Measurements from ENCODE around the gene MGAT3.

MGAT3 gene

GRCh38 chr22:39414377-39414776, 42.4 kb upstream of the MGAT3 start:
- no peak for DNase-seq (ENCODE audit: low read depth, low spot score)
- Histone ChIP-seq H3K9ac (ENCODE audit: insufficient read length, low read depth) (no peak overlapping the region), H3K27me3 (ENCODE audit: insufficient read depth, insufficient read length) (no peaks in the 10 kb centered on the region), H3K4me1 (ENCODE audit: insufficient read depth, insufficient read length) (no peaks in the 10 kb centered on the region), H3K4me3 (ENCODE audit: insufficient read length, low read depth) (no peak overlapping the region), H3K36me3 (ENCODE audit: insufficient read depth, insufficient read length, low read length) (peaks cover 37% of the 10 kb centered on the region), H3K9me3 (ENCODE audit: insufficient read depth, low read length) (no peaks in the 10 kb centered on the region)
- TF ChIP-seq SUZ12 (IDR thresholded peaks at IDR 0.05; ENCODE audit: extremely low read depth, insufficient read depth, insufficient read length) (no peak), ZNF274 (IDR thresholded peaks at IDR 0.05; ENCODE audit: low read depth, low read length) (no peak), YY1 (IDR thresholded peaks at IDR 0.05; ENCODE audit: insufficient read depth, insufficient read length) (no peak)

GRCh38 chr22:39414886-39415285, 41.9 kb upstream of the MGAT3 start:
- no peak for TF ChIP-seq SUZ12 (IDR thresholded peaks at IDR 0.05; ENCODE audit: extremely low read depth, insufficient read depth, insufficient read length)
- no peak for TF ChIP-seq ZNF274 (IDR thresholded peaks at IDR 0.05; ENCODE audit: low read depth, low read length)
- TF ChIP-seq YY1 (IDR thresholded peaks at IDR 0.05; ENCODE audit: insufficient read depth, insufficient read length) = no peak
- H3K9me3 ChIP-seq (ENCODE audit: insufficient read depth, low read length) = no peaks in the 10 kb centered on the region

GRCh38 chr22:39415506-39415905, 41.3 kb upstream of the MGAT3 start:
- H3K9ac ChIP-seq (ENCODE audit: insufficient read length, low read depth) = no peak overlapping the region
- TF ChIP-seq ZNF274 (IDR thresholded peaks at IDR 0.05; ENCODE audit: low read depth, low read length) = no peak
- TF ChIP-seq YY1 (IDR thresholded peaks at IDR 0.05; ENCODE audit: insufficient read depth, insufficient read length) = no peak
- TF ChIP-seq SUZ12 (IDR thresholded peaks at IDR 0.05; ENCODE audit: extremely low read depth, insufficient read depth, insufficient read length) = no peak
- DNase-seq (ENCODE audit: low read depth, low spot score) = no peak

More at GRCh38 chr22:39414886-39415285, 41.9 kb upstream of the MGAT3 start:
- H3K9ac ChIP-seq (ENCODE audit: insufficient read length, low read depth) = no peak overlapping the region
- no peak for DNase-seq (ENCODE audit: low read depth, low spot score)
- no peaks in the 10 kb centered on the region for H3K4me1 ChIP-seq (ENCODE audit: insufficient read depth, insufficient read length)
- peaks cover 42% of the 10 kb centered on the region for H3K36me3 ChIP-seq (ENCODE audit: insufficient read depth, insufficient read length, low read length)
- no peak overlapping the region for H3K4me3 ChIP-seq (ENCODE audit: insufficient read length, low read depth)
- no peaks in the 10 kb centered on the region for H3K27me3 ChIP-seq (ENCODE audit: insufficient read depth, insufficient read length)

GRCh38 chr22:39416319-39416718, 40.5 kb upstream of the MGAT3 start:
- H3K9ac ChIP-seq (ENCODE audit: insufficient read length, low read depth) = no peak overlapping the region
- TF ChIP-seq YY1 (IDR thresholded peaks at IDR 0.05; ENCODE audit: insufficient read depth, insufficient read length) (no peak), ZNF274 (IDR thresholded peaks at IDR 0.05; ENCODE audit: low read depth, low read length) (no peak), SUZ12 (IDR thresholded peaks at IDR 0.05; ENCODE audit: extremely low read depth, insufficient read depth, insufficient read length) (no peak)
- H3K4me3 ChIP-seq (ENCODE audit: insufficient read length, low read depth) = no peak overlapping the region
- no peak for DNase-seq (ENCODE audit: low read depth, low spot score)
- H3K4me1 ChIP-seq (ENCODE audit: insufficient read depth, insufficient read length) = no peaks in the 10 kb centered on the region
- H3K27me3 ChIP-seq (ENCODE audit: insufficient read depth, insufficient read length) = no peaks in the 10 kb centered on the region
- peaks cover 54% of the 10 kb centered on the region for H3K36me3 ChIP-seq (ENCODE audit: insufficient read depth, insufficient read length, low read length)
- no peaks in the 10 kb centered on the region for H3K9me3 ChIP-seq (ENCODE audit: insufficient read depth, low read length)

More at GRCh38 chr22:39415506-39415905, 41.3 kb upstream of the MGAT3 start:
- no peak overlapping the region for H3K4me3 ChIP-seq (ENCODE audit: insufficient read length, low read depth)
- no peaks in the 10 kb centered on the region for H3K27me3 ChIP-seq (ENCODE audit: insufficient read depth, insufficient read length)
- H3K9me3 ChIP-seq (ENCODE audit: insufficient read depth, low read length) = no peaks in the 10 kb centered on the region
- H3K4me1 ChIP-seq (ENCODE audit: insufficient read depth, insufficient read length) = no peaks in the 10 kb centered on the region
- H3K36me3 ChIP-seq (ENCODE audit: insufficient read depth, insufficient read length, low read length) = peaks cover 48% of the 10 kb centered on the region

GRCh38 chr22:39417641-39418040, 39.2 kb upstream of the MGAT3 start:
- Histone ChIP-seq H3K4me3 (ENCODE audit: insufficient read length, low read depth) (no peak overlapping the region), H3K4me1 (ENCODE audit: insufficient read depth, insufficient read length) (no peaks in the 10 kb centered on the region), H3K9ac (ENCODE audit: insufficient read length, low read depth) (no peak overlapping the region), H3K27me3 (ENCODE audit: insufficient read depth, insufficient read length) (no peaks in the 10 kb centered on the region), H3K9me3 (ENCODE audit: insufficient read depth, low read length) (no peaks in the 10 kb centered on the region), H3K36me3 (ENCODE audit: insufficient read depth, insufficient read length, low read length) (peaks cover 64% of the 10 kb centered on the region)
- TF ChIP-seq SUZ12 (IDR thresholded peaks at IDR 0.05; ENCODE audit: extremely low read depth, insufficient read depth, insufficient read length) (no peak), YY1 (IDR thresholded peaks at IDR 0.05; ENCODE audit: insufficient read depth, insufficient read length) (no peak)
- DNase-seq (ENCODE audit: low read depth, low spot score) = no peak

GRCh38 chr22:39418696-39419095, 38.1 kb upstream of the MGAT3 start:
- no peaks in the 10 kb centered on the region for H3K27me3 ChIP-seq (ENCODE audit: insufficient read depth, insufficient read length)
- TF ChIP-seq SUZ12 (IDR thresholded peaks at IDR 0.05; ENCODE audit: extremely low read depth, insufficient read depth, insufficient read length) (no peak), ZNF274 (IDR thresholded peaks at IDR 0.05; ENCODE audit: low read depth, low read length) (no peak), YY1 (IDR thresholded peaks at IDR 0.05; ENCODE audit: insufficient read depth, insufficient read length) (no peak)
- no peaks in the 10 kb centered on the region for H3K9me3 ChIP-seq (ENCODE audit: insufficient read depth, low read length)
- H3K4me3 ChIP-seq (ENCODE audit: insufficient read length, low read depth) = no peak overlapping the region
- no peak overlapping the region for H3K9ac ChIP-seq (ENCODE audit: insufficient read length, low read depth)
- H3K4me1 ChIP-seq (ENCODE audit: insufficient read depth, insufficient read length) = no peaks in the 10 kb centered on the region
- peaks cover 65% of the 10 kb centered on the region for H3K36me3 ChIP-seq (ENCODE audit: insufficient read depth, insufficient read length, low read length)
- no peak for DNase-seq (ENCODE audit: low read depth, low spot score)

DNA sequence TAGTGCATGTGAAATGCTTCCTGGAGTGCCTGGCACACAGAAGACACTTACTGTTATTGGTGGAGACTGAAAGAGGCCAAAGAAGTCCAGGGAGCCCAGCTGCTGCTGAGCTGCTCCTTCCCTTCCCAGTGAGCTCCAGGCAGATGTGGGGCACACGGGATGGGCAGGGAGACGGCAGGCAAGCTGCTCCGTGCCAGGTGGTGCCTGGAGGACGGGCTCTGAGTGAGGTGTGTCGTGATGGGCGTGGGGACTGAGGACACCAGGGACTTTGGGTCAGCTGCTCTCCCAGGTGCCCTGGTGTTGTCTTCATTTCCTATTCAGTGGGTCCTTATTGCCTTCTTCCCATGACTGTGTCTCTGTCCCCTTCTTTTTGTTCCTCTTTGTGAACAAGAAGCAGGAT, 37.7 kb upstream of the MGAT3 start:
- H3K27me3 ChIP-seq (ENCODE audit: insufficient read depth, insufficient read length) = no peaks in the 10 kb centered on the region
- no peak for TF ChIP-seq SUZ12 (IDR thresholded peaks at IDR 0.05; ENCODE audit: extremely low read depth, insufficient read depth, insufficient read length)
- no peak for TF ChIP-seq ZNF274 (IDR thresholded peaks at IDR 0.05; ENCODE audit: low read depth, low read length)
- no peak for TF ChIP-seq YY1 (IDR thresholded peaks at IDR 0.05; ENCODE audit: insufficient read depth, insufficient read length)
- H3K9ac ChIP-seq (ENCODE audit: insufficient read length, low read depth) = no peak overlapping the region
- no peaks in the 10 kb centered on the region for H3K4me1 ChIP-seq (ENCODE audit: insufficient read depth, insufficient read length)
- DNase-seq (ENCODE audit: low read depth, low spot score) = no peak
- peaks cover 69% of the 10 kb centered on the region for H3K36me3 ChIP-seq (ENCODE audit: insufficient read depth, insufficient read length, low read length)
- H3K4me3 ChIP-seq (ENCODE audit: insufficient read length, low read depth) = no peak overlapping the region
- no peaks in the 10 kb centered on the region for H3K9me3 ChIP-seq (ENCODE audit: insufficient read depth, low read length)

All from NT2/D1 (cell line).